Measurements from ENCODE around the gene HOXB5.

Gene HOXB5

GRCh38 chr17:48589060-48589830, 4.3 kb downstream of the HOXB5 start:
- DNase-seq (ENCODE audit: low spot score): no peak

- no peak for DNase-seq (ENCODE audit: low spot score)
These were observed 5.1 kb downstream of the HOXB5 start for GRCh38 chr17:48588528-48588927.

DNA sequence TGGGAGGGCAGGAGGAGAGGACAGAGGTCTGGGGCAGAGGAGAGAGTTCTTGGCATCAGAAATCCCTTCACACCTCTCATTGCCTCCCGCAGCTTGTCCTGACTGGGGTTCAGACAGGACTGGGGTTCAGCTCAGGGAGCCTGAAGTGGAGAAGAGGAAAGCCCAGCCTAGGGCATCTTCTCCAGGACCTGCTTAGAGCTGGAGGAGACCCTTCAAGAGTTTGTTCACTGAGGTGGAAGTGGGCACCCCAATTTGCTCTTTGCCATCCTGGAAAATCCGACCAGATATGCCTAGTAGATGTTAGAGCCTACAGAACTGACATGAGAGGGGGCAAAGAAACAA, 5.5 kb downstream of the HOXB5 start:
- no peak for DNase-seq (ENCODE audit: low spot score)

DNA sequence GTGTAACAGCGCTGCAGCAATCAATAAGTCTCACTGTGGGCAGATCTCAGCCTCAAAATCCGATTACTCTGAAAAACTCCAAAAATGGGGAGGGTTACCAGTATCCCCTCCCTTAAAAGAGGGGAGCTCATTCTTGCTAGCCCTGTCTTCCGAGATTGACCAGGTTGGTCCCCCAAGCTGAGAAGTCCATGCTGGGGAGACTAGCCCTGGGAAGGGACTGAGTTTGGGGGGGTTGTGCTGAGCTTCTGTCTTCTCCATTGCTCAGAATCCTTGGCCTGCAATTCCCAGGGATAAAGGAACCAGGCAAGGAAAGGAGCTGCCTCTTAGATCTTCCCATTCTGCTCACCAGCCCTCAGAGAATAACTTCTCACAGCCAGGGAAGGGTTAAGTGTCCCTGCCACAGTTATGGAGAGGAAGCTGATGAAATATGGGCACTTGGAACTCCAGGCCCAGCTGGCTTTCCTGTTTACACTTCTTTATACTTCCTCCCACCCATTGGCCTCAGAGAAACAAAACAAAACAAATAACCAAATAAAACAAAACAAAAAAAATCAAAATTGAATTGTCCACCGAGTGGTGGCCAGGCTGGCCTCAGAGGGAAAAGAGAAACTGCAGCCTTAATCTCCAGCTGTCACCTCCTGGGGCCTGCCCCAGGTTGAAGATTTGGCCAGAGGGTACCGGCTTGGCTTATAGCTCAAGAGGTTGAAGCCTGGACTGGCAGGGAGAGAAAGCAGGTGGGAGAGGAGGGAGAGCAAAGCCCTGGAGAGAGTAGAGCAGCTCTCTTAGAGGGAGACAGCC, 6.1 kb downstream of the HOXB5 start:
- no peak for DNase-seq (ENCODE audit: low spot score)

DNA sequence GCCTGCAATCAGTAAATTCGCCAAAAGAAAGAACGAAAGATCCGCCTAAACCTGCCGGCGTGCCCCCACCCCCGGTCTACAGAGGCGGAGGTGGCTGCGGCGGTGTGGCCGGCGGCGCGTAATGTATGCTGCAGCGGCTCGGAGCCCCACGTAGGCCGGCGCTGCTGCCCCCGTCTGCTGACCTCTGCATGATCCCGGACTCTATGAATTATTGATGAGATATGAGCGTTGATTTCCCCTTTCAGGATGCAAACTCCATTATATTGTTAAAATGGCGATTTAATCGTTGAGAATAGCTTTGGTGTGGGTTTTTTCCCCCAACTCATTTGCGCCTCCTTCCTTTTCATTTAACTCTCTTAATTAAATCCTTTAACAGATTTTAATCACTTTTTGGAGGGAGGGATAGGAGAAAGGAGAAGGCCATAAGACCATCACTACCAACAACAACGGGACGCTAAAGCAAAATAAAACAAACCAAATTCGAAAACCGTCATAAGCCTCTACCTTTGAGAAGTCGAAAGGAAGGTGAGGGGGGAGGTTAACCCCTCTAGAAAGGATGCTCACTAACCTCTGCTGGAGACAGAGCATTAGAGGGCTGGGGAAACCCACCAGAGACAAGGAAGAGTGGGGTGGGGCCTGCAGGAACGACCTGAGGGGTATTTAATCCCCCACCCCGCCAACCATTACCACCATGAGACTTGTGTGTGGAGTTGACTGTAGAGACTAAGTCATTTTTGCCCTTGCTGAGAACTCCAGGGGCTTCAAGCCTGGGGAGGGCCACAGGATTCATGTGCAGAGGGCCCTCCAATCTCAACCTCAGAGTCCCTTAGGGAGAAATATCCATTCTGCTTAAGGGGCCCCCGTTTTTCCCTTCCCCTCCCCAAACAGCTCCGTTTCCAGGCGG, 7.0 kb downstream of the HOXB5 start:
- DNase-seq (ENCODE audit: low spot score): no peak

DNA sequence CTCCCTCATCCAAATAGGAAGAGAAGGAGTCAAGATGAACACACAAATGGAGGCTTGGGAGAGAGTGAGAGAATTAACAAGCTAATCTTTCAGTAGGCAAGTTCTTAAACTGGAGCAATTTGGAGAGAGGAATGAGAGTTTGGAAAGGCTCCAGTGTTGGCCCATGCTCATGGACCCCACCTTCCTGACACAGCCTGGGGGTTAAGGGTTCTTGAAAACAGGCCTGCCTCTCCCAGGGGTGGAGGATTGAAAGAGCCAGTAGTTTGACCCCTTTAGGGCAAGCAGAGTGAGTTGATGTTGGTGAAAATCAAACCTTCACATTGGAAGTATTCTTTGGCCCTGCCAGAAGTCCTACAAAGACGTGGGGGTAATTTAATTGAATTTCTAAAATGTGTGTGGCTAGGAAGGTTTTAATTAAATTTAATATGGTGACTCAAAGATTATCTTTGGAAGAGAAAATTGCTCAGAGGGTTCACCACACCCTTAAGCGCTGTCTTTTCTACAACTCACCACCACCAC, 9.3 kb downstream of the HOXB5 start:
- no peak for DNase-seq (ENCODE audit: low spot score)

DNA sequence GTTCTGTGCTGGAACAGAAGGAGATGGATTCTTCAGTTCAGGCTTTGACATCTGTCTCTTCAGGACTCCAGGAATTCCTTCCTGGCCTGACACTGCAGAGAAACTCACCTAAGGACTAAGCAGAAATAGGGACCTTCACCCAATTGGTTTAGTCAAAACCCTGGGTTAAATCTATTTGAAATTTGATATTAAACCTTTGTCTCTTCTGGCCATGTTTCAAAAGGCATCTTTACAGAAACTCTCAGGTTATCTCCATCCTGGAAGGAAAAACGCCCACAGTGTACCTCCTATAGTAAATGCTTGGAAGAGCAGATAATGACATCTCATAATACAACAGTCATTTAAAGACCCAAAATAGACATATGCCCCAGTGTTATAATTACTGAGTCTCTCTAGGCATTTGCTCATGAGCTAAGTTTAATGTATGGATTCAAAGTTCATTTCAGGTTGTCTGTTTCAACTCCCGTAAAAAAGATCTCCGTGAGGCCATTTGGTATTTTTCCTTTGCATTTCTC, 9.8 kb downstream of the HOXB5 start:
- no peak for DNase-seq (ENCODE audit: low spot score)

GRCh38 chr17:48582750-48583069, 10.9 kb downstream of the HOXB5 start:
- DNase-seq (ENCODE audit: low spot score): no peak

- no peak for DNase-seq (ENCODE audit: low spot score)
These were observed 13.6 kb downstream of the HOXB5 start for GRCh38 chr17:48579760-48580554.

DNA sequence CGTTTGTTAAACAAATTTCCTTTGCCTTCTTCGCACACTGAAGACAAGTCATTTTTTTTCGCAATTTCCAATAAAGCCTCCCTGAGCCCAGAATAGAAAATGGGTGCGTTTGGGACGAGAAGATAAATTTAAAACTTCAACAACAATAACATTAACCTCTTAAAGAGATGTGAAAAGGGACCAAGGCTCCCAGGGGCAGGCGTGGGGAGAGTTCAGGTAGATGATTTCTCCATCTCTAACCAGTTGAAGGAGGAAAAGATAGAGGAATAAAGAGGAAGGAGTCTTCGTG, 14.2 kb downstream of the HOXB5 start:
- DNase-seq (ENCODE audit: low spot score): no peak

GRCh38 chr17:48578616-48579470, 14.7 kb downstream of the HOXB5 start:
- DNase-seq (ENCODE audit: low spot score): no peak

DNA sequence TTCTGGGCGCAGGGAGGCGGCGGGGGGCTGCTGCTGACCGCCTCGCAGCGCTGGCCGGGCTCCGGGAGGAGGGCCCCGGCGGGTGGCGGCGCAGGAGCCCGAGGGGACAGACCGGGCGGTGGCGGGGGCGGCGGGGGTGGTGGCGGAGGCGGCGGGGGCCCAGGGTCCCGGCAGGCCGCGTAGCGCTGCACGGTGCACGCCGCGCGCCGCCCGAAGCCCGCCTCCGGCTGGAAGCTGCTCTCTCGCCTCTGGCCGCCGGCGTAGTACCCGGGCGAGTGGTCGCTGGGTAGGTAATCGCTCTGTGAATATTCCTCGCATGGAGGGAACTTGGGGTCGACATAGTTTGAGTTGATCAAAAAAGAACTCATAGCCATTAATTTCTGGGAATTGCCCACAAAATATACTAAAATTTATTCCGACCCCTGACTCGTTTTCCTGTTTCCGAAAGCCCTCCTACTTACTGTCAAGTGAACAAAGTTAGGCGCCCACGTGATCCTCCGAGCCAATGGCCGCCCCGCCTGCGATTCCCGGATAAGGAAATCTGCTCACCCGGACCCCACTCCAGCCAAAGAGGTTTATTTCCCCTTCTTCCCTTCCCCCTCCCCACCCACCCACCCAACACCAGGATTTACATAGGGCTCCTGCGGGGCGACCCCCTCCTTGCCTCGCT, 15.5 kb downstream of the HOXB5 start, which contains the start of gene HOXB4:
TSS of gene HOXB4 (minus strand) at position 405 of the 670 bp plus-strand sequence. CDS start at position 374, 31 bp downstream.
- no peak for DNase-seq (ENCODE audit: low spot score)

GRCh38 chr17:48577330-48577945, 16.1 kb downstream of the HOXB5 start:
- DNase-seq (ENCODE audit: low spot score): no peak

- no peak for DNase-seq (ENCODE audit: low spot score)
These were observed 16.9 kb downstream of the HOXB5 start for GRCh38 chr17:48576479-48577309.

DNA sequence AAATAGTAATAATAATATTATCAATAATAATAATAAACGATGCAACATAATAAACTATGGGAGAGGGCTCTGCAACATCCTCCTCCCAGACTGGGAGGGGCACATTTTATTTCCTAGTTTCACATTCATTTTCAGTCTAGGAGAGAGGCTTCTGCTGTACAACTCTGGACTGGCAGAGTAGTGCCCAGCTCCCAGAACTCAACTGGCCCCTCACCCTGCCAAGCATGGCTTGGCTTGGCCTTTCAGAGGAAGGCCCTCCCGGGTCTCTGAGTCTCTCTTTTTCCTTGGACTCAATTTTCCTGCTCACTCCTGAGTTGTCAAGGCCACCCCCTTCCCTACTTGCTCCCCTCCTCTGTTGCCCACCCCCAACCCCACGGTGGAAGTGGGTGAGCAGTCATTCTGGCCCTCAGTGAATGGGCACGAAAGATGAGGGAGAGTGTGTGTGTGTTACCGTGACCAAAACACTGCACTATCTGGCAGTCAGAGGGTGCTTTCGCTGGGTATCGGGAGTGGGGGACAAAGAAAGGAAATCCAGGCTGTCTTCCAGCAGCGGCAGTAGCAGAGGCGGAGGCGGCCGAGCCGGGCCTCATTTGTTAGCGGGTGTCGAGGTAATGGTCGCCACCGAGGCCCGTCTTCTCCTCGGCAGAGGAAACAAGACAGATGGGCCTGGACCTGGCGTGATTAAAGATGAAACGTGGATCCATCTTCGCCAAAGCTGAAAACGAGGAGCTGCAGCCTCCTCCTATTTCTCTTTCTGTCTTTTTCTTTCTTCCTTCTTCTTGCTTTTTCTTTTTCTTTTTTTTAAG, 17.7 kb downstream of the HOXB5 start:
- no peak for DNase-seq (ENCODE audit: low spot score)

DNA sequence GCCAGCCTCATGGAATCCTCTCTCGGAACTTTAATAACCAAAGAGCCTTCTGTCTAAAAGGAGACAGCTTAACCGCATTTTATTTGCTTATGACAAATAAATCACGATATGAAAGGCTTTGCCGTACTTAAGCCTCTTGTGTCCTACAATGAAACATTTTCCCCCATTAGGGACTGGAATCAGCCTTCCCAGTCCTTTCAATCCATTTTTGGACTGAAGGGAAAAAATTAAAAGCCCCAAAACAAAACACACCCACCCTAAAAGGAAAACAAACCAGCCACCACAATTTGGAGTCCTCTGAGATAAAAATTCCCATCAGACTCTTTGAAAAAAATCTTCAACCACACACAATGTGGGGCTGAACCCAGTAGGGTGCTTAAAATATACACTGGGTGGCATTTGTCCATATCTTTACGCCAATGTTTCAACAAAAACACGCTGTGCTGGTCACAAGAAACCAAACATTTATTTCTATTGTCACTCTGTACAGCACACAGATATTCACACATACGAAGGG, 18.5 kb downstream of the HOXB5 start:
- DNase-seq (ENCODE audit: low spot score): no peak

GRCh38 chr17:48574505-48575065, 19.0 kb downstream of the HOXB5 start:
- no peak for DNase-seq (ENCODE audit: low spot score)
